Activated naive CD4-positive, alpha-beta T cell treated with Interleukin-2 at 50 U/mL for 16 hours (primary cell): Measurements from ENCODE around the gene PFN1.
A peak's percentile ranks its signal among the peaks of the same experiment; 100 is the strongest.

Source experiments
- DNase-seq: peaks from one replicate; pipeline ENCODE4 v3.0.0-alpha.2; 2020

The PFN1 gene

GRCh38 chr17:4967539-4968485 lies 19.5 kb upstream of the PFN1 start, which contains the start of gene SPAG7:
TSS of gene SPAG7 (minus strand) at chr17:4967817. CDS start at chr17:4967804, 13 bp downstream.
- peak; percentile 93 for DNase-seq

DNA sequence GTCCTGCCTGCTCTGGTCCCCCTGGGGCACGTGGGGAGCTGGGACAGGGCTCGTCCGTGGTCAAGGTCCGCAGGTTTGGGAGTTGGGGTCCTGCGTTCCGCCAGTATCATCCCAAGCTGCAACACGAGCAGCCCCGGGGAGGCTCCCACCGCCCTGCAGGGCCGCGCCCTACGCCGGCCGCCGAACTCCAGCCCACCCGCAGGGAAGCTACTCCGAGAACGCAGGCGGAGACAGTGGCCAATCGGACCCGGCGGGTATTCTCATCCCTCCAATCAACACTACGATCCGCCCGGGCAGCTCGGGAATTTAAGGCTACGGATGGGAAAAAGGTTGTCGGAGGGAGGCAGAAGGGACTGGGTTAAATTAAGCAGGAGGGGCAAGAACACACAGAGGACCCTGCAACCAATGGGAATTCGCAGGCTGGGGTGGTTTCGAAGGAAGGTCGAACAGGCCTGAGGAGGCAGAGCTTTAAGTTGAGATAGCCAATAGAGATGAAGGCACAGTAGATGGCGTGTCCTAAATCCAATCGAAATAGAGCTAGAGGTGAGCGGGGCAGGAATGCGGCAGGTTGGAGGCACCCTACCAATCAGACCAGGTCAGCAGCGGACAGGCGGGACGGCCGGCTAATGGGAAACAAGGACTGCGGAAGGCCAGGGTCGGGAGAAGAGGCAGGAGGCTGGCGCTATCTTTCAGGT lies 18.7 kb upstream of the PFN1 start:
- peak; percentile 93 for DNase-seq

DNA sequence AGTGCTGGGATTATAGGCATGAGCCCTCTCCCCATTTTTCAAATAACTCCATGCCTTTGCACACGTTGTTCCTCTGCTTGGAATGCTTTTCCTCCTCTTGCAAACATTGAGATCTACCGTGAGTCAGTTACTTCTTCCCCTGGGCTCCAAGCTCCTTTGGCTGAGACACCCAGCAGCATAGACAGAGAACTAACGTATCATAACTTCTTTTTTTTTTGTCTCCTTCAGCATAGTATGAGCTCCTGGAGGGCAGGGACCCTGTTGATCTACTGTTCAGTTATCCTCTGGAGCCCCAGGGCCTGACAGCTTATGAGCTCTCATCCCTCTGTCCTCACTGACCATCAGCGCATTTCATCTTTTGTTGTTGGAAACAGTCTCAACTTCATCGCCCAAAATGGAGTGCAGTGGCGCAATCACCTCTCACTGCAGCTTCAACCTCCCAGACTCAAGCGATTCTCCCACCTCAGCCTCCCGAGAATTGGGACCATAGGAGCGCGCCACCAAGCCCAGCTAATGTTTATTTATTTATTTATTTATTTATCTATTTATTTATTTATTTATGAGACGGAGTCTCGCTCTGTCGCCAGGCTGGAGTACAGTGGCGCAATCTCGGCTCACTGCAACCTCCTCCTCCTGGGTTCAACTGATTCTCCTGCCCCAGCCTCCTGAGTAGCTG lies 17.1 kb upstream of the PFN1 start:
- no peak for DNase-seq

DNA sequence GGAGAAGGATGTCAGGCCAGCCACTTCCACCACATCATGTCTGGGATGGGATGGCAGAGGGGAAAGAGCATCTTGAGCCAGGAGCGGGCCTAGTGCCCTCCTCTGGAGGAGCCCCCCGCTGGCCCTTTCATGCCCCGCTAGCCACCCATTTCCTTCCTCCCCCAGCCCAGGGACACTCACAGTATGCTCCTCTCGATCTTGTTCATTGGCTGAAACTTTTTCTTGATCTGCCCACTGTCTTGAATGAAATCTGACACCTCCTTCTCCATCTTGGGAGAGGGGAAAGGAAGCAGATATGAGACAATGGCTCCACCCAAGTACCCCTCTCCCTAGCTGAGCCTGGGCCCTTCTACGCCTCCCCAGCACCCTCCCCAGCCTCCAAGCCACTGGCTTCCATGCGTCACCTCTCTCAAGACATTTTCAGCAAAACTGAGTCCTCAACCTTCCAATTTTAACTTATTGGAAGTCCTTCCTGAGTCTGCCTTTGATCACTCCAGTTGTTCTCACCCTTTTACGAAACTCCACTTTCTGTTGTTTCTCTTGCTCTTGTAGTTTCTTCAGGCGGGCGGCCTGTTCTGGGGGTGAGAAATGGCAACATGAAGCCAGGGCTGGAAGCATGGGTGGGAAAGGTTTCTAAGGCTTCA lies 12.1 kb upstream of the PFN1 start:
- no peak for DNase-seq

DNA sequence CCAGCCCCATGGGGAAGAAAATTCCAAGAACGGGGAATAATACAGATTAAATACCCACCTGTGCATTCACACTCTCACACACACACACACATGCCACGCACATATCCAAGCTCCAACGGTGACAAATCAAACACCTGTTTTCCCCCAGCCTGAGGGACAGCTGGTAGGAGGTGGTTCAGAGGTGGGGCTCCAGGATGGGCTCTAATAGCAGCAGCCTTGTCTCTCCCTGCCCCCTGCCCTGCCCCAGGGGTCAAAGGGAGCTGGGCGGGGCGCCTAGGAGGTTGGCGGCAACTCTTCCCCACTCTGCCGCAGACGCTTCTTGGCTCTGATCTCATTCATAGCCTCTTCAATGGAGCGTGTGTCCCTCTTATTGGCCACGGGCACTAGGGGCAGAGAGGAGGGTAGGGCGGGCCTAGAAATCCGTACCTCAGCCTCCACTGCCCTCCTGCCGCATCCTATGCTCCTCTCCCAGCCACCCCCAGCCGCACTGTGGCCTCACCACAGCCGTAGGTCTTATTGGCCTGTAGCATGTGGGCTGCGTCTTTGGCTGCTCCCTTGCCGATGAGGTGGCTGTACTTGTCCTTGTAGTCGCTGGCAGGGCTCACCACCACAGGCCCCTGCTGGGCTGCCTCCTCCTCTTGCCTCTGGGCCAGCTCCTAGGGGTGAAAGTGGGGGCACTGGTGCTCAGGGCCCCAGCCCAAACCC lies 11.1 kb upstream of the PFN1 start:
- DNase-seq, result no peak

- DNase-seq, result no peak
Measured at GRCh38 chr17:4958102-4958501, 9.8 kb upstream of the PFN1 start.

DNA sequence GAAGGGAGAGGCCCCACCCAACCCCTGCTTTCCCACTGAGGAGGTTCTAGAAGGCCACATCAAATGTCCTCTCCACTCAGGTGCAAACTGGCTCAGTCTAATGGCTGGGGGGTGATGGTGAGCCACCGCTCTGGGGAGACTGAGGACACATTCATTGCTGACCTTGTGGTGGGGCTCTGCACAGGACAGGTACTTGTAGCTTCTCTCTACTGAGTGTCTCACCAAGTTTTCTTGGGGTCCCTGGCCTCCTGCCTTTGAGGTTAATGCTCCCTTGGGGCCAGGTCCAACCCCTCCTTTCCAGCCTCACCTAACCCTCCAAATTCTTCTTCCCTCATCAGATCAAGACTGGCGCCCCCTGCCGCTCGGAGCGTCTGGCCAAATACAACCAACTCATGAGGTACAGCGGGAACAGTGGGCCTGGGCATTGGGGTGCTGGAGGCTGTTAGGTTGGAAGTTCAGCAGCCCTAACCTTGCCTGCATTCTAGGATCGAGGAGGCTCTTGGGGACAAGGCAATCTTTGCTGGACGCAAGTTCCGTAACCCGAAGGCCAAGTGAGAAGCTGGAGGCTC lies 8.2 kb upstream of the PFN1 start:
- DNase-seq, result peak; percentile 48

- DNase-seq, result no peak
Measured at GRCh38 chr17:4955091-4955490, 6.8 kb upstream of the PFN1 start.

- DNase-seq, result no peak
Measured at GRCh38 chr17:4953451-4953961, 5.2 kb upstream of the PFN1 start.

DNA sequence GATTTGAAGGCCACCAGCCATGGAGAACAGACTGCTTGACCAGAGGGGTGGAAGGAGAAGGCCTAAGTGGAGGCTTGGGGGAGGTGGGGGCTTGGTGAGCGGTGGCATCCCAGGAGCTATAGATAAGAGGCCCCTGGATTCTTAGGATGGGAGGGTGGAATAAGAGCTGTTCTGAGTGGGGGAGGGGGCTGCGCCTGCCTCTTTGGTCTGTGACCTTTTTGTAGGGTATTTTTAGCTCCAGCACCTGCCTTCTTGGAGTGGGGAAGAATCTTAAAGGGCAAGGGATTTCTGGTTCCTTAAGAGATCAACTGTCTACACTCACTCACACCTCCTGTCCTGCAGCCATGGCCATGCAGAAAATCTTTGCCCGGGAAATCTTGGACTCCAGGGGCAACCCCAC lies 3.2 kb upstream of the PFN1 start:
- no peak for DNase-seq

- no peak for DNase-seq
Measured at GRCh38 chr17:4950746-4951204, 2.4 kb upstream of the PFN1 start, which contains the start of gene ENO3. TSS of gene ENO3 (plus strand) at chr17:4951119. CDS start at chr17:4951830, 711 bp downstream.

DNA sequence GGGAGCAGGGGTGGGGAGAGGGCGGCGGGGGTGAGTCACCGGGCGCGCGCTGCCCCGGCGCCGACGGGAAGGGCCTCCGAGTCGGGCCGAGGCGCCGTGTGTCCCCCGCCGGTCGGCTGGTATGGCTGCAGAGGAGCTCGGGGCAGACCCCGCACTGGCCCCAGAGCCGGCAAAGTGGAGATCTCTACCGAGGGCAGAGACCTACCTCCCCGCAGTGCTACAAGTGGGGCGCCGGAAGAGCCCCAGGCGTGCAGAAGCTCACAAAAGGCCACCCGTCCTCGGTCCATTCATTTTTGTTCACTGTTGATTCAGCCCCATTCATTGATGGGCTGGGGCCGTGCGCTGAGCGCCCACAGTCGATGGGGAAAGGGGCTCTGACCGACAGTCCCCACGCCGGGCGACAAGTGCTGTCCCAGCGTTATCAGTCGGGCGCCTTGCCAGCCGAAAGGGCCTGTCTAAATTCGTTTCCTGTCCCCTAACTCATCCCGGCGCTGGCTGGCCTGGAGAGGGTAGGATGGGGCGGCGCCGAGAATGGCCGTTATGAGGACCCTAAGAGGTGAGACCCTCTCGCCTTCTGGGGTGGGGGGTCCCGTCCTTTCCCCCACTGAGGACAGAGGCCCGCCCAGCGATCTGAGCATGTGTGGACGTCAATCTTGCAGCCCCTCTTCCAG lies 1.9 kb upstream of the PFN1 start:
- peak; percentile 41 for DNase-seq

GRCh38 chr17:4949321-4950074 lies 1.2 kb upstream of the PFN1 start:
- peak; percentile 77 for DNase-seq

DNA sequence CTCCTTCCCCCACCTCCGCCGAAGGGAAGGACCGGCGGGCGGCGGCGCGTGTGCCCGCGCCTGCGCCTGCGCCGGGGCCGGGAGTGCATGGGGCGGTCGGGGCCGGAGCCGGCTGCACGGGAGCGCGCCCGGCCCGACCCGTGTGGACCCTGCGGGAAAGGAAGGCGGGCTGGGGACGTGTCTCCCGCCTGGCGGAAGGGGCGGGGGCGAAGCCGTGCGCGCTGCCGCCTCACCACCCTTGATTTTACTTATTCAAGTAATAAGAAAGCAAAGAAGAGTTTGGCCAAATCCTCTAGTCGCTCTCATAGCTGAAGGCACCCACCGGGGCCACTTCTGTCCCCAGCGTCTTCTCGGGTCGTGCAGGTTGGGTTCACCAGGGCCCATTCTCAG lies 596 bp upstream of the PFN1 start:
- peak; percentile 75 for DNase-seq

- DNase-seq, result peak; percentile 69
Measured at GRCh38 chr17:4947411-4948165, 742 bp downstream of the PFN1 start.

GRCh38 chr17:4947010-4947410 lies 1.3 kb downstream of the PFN1 start:
- no peak for DNase-seq

DNA sequence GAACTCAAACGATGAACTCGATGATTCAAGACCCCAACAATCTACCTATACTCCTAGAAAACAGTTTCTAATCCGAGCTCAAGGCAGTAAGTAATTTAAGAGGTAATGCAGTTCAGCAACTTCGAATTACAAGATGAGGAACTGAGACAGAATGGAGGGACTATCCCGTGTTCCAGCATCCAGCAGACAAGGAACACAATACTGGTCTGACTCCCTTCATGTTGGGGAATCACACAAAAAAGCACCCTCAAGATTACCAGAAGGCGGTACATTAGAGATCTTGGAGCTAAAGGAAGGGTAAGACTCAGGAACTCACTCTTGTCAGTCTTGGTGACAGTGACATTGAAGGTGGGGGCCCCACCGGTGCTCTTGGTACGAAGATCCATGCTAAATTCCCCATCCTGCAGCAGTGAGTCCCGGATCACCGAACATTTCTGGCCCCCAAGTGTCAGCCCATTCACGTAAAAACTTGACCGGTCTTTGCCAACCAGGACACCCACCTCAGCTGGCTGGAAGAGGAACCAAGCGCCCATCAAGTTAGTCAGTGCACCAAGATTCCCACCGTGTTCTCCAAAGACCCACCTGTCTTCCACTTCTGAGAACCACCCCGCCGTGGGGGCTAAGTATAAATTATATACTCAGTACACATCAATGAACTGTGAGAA lies 1.9 kb downstream of the PFN1 start:
- no peak for DNase-seq

DNA sequence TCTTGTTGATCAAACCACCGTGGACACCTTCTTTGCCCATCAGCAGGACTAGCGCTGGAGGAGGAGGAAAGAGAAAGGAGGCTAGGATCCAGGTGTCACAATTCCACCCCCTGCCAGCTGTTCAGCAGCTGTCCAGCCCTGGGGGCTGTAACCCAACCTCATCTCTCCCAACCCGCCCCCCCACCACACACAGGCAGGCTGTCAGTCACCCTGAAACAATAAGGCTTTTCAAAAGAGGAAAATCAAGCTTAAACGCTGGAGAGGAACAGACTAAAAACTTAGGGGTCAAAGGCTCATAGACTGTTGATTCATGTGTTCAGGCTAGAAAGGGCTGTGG lies 2.4 kb downstream of the PFN1 start:
- DNase-seq, result no peak
